Measurements from ENCODE around the gene SRCIN1.

DNA sequence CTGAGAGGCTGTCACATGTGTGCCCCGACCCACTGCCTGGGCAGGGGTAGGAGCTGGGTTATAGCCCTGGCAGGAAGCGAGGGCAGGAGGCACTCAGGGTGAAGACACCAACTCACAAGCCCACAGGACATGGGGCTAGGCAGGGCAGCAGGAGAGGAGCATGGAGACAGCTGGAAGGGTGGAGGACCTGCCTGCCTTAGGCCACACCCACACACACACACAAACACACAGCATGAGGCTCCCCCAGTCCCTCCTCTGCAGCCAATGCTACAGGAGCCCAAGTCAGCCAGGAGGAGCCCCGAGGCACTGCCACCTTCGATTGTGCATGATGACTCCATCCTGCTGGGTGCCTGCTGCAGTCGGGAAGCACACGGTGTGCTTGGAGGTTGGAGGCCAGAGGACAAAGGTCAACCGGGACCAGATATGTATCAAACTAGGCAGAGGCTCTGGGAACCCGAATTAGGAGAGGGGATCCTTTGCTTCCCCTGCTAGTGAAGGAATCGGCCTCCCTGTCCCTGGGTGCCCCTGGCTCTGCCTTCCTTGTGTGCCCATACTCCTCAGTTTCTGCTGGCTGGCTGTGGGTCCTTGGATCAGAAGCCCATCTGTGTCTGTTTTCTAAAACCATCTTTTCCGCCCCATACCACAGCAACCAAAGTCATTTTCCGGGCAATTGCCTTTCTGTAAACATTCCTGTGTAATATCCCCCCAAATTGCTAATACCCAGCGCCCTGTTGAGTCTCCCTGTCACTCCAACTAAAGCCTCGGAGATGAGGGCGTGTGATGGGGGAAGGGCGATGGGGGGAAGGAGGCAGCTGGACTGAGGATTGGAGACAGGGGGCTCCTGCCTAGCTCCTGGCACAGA lies 20.5 kb downstream of the SRCIN1 start:
- no peak for TF ChIP-seq GATA2 (IDR thresholded peaks at IDR 0.05; ENCODE audit: low read depth, low read length)
- no peak for TF ChIP-seq GATA3 (IDR thresholded peaks at IDR 0.05; ENCODE audit: low read depth, low read length)

Measured in SH-SY5Y (cell line).